Heart left ventricle (tissue), 13 donors: ENCODE data around the gene NRAP.

Source experiments
- POLR2A ChIP-seq, 2 donors: fragments of 450-650 bp; IDR thresholded peaks; one replicate each; pipeline ENCODE4 v1.6.1; 2017; ENCODE audit warnings: antibody characterized with exemption in 2 of 2, mild to moderate bottlenecking in 2 of 2, moderate library complexity in 2 of 2
- TF ChIP-seq, protein P1 (sequence below), 12 donors: fragments of 200-600 bp; sonication (generic) in 4 of 12; IDR thresholded peaks; one replicate each; pipeline versions ENCODE4 v1.5.0 to v1.8.0; 2018 to 2022; ENCODE audit warnings: antibody characterized with exemption in 12 of 12, mild to moderate bottlenecking in 5 of 12
- donor health status: ischemic (EF 13 %, LVEDD 7.1; RV severe dilation, severe dysfunction).
- donor health status: DM: no; HTN: yes; CAD: no.
- donor health status: DM: no; HTN: no; CAD: no.
- donor health status: ischemic (EF 25% LVEDD 6.9; RV normal size, moderate dysfunction).
- donor health status: ischemic (EF 25% LVEDD 5.7; RV mildly dilated, moderate dysfunction).
- donor health status: ischemic (EF 35%, LVEDD 5.7; RV mildly dilated, moderate dysfunction).
- donor health status: nonischemic (EF 11% LVEDD 7.7; RV severe dilation, severe dysfunction).
- donor health status: DM: yes; HTN: yes; CAD: no.
- donor health status: PGD.
- donor health status: ischemic (EF 29% LVEDD 5.4; RV normal size, mild dysfunction).
- donor health status: nonischemic (EF 23%, LVEDD 6.1; RV moderate dilation, normal function).

DNA sequence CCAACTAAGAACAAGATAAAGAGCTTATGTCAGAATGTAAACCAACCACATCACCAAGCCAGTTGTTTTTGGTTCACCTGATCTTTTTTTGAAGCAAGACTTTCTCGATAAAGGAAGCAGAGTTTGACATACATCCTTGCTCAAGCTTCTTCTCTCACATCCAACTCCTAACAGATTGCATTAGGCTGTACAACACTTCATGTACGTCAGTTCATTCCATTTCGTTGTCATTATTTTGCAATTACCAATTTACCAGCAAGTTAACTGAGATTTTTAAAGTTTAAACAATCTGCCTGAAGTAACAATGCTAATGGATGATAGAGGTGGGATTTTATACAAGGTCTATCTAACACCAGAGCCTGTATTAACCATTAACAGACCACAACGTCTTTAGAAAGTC, 41.0 kb downstream of the NRAP start:
- TF ChIP-seq, protein P1, sequence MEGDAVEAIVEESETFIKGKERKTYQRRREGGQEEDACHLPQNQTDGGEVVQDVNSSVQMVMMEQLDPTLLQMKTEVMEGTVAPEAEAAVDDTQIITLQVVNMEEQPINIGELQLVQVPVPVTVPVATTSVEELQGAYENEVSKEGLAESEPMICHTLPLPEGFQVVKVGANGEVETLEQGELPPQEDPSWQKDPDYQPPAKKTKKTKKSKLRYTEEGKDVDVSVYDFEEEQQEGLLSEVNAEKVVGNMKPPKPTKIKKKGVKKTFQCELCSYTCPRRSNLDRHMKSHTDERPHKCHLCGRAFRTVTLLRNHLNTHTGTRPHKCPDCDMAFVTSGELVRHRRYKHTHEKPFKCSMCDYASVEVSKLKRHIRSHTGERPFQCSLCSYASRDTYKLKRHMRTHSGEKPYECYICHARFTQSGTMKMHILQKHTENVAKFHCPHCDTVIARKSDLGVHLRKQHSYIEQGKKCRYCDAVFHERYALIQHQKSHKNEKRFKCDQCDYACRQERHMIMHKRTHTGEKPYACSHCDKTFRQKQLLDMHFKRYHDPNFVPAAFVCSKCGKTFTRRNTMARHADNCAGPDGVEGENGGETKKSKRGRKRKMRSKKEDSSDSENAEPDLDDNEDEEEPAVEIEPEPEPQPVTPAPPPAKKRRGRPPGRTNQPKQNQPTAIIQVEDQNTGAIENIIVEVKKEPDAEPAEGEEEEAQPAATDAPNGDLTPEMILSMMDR (IDR thresholded peaks at IDR 0.05), result no peak
- no peak for TF ChIP-seq POLR2A (IDR thresholded peaks at IDR 0.05)
